ENCODE results near the gene NRIP1.
"Not testable (repeated sequence)": the region's sequence is repeated elsewhere in the genome, so short reads cannot be mapped to it uniquely, and the experiment has no call there.

The NRIP1 gene

DNA sequence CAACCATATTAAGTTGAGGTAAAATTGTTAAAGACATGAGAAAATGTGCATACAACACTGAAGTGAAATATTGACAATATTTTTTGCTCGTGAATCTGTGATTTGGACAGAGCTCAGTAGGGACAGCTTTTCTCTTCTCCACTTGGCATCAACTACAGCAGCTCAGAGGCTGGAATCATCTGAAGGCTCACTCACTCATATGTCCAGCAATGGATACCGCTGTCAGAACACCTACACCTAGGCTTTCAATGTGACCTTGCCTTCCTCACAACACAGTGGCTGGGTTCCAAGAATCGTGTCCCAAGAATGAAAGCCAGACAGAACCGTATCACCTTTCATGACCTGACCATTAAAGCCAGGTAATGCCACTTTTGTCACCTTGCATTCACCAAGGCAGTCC lies 115.2 kb downstream of the NRIP1 start:
- TF ChIP-seq, protein P1, sequence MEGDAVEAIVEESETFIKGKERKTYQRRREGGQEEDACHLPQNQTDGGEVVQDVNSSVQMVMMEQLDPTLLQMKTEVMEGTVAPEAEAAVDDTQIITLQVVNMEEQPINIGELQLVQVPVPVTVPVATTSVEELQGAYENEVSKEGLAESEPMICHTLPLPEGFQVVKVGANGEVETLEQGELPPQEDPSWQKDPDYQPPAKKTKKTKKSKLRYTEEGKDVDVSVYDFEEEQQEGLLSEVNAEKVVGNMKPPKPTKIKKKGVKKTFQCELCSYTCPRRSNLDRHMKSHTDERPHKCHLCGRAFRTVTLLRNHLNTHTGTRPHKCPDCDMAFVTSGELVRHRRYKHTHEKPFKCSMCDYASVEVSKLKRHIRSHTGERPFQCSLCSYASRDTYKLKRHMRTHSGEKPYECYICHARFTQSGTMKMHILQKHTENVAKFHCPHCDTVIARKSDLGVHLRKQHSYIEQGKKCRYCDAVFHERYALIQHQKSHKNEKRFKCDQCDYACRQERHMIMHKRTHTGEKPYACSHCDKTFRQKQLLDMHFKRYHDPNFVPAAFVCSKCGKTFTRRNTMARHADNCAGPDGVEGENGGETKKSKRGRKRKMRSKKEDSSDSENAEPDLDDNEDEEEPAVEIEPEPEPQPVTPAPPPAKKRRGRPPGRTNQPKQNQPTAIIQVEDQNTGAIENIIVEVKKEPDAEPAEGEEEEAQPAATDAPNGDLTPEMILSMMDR (IDR thresholded peaks at IDR 0.05; ENCODE audit: low read depth, low read length, missing control alignments): no peak
- no peak overlapping the region for H3K4me3 ChIP-seq (ENCODE audit: low read depth, low read length)
- DNase-seq (ENCODE audit: low read depth): no peak

- H3K4me3 ChIP-seq (ENCODE audit: low read depth, low read length): no peak overlapping the region
- TF ChIP-seq, protein P1 (IDR thresholded peaks at IDR 0.05; ENCODE audit: low read depth, low read length, missing control alignments): no peak
- DNase-seq (ENCODE audit: low read depth): no peak
Measured at GRCh38 chr21:14947613-14948160, 117.1 kb downstream of the NRIP1 start.

DNA sequence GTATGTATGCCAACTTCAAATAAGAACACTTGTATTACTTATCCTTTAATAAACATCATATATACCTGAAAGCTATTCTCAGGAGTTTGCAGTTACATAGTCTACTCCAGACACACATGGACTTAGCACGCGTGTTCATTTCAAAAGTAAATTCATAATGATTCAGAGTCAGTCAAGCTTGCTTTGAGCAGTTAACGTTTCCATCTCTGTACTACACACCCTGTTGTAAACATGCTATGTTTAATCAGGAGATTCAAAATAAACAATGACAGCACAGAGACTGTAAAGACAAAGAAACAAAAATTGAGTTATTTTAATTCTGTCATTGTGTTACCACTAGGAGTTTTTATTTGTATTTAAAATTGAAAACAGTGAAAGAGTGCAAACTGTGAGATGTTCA lies 119.6 kb downstream of the NRIP1 start:
- TF ChIP-seq, protein P1 (IDR thresholded peaks at IDR 0.05; ENCODE audit: low read depth, low read length, missing control alignments): no peak
- no peak for DNase-seq (ENCODE audit: low read depth)
- H3K4me3 ChIP-seq (ENCODE audit: low read depth, low read length): no peak overlapping the region

DNA sequence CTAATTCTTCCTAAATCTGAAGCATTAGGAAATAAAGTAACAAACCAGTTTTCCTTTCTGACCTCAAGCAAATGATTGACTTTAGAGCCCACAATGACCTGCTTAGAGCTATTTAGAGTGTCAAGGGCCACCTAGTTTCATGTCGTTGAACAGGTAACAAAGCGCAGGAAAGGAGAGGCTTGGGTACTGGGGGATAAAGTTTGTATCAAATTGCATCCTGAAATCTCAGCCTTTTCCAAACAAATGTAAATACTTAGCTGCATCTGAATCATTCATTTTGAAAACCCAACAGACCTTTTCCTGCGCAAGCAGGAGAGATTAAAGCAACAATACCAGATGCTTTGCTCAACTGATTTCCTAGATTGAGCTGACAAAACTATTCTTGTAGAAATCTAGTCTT lies 121.2 kb downstream of the NRIP1 start:
- TF ChIP-seq, protein P1 (IDR thresholded peaks at IDR 0.05; ENCODE audit: low read depth, low read length, missing control alignments): no peak
- H3K4me3 ChIP-seq (ENCODE audit: low read depth, low read length): no peak overlapping the region
- DNase-seq (ENCODE audit: low read depth): no peak

DNA sequence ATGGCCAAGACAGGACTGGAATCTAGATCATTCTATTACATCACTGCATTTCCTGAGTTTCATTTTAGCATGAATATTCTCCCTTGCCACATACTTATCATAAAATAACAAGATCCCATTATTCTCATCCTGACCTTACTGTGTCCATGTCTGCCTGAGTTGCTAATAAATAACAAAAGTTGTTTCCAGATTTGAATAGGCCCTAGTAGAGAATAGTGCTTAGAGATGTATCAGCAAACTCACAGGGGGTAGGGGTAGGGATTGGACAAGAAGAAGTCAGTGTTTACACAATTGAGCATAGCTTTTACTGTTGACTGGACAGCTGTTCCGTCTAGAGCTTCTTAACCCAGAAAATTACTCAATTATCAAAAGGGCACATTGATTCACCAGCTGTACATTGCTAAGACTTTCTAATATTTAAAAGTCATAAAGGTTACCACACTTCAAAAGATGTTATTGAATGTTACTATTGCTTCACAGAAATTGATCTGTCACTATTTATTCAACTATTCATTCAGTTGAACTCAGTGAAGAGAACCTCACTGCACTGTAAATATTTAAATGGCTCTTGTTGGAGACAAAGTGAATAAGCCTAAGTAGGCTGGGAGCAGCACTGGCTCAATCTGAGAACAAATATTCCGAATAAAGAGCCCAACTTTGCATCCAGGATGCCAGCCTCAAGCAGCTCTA lies 121.9 kb downstream of the NRIP1 start:
- DNase-seq (ENCODE audit: low read depth): no peak
- TF ChIP-seq, protein P1 (IDR thresholded peaks at IDR 0.05; ENCODE audit: low read depth, low read length, missing control alignments): no peak
- H3K4me3 ChIP-seq (ENCODE audit: low read depth, low read length): no peak overlapping the region

DNA sequence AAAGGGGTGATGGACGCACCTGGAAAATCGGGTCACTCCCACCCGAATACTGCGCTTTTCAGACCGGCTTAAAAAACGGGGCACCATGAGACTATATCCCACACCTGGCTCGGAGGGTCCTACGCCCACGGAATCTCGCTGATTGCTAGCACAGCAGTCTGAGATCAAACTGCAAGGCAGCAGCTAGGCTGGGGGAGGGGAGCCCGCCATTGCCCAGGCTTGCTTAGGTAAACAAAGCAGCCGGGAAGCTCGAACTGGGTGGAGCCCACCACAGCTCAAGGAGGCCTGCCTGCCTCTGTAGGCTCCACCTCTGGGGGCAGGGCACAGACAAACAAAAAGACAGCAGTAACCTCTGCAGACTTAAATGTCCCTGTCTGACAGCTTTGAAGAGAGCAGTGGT lies 137.5 kb downstream of the NRIP1 start:
- DNase-seq (ENCODE audit: low read depth); H3K4me3 ChIP-seq (ENCODE audit: low read depth, low read length): not testable (repeated sequence)

GRCh38 chr21:14926186-14926585 lies 138.6 kb downstream of the NRIP1 start:
- no peak for DNase-seq (ENCODE audit: low read depth)
- TF ChIP-seq, protein P1 (IDR thresholded peaks at IDR 0.05; ENCODE audit: low read depth, low read length, missing control alignments): no peak
- no peak overlapping the region for H3K4me3 ChIP-seq (ENCODE audit: low read depth, low read length)
